Measurements from ENCODE around the gene SH3TC1. TPM values are rescaled to one million over a fixed set of nuclear protein-coding genes. Genes with fewer than 3 reads are reported as not detected.

Gene SH3TC1
- total and polyA plus RNA-seq, 2 of the 8 experiments (the other 6 are each of a cell fraction or from before 2014, with no cell fraction given): 0.15 TPM; not detected in 1

GRCh38 chr4:8261851-8262535 lies 62.9 kb downstream of the SH3TC1 start:
- H2AFZ ChIP-seq (ENCODE audit: low read length): no peak overlapping the region
- ChIA-PET POLR2A (ENCODE audit: partially characterized antibody) (no interaction called here), CTCF (ENCODE audit: partially characterized antibody) (interaction anchor here (1.6 kb wide), 1 partner anchor 17 kb away, joined by 3 read pairs; no protein-coding TSS in a partner anchor)
- no peak overlapping the region for H3K4me3 ChIP-seq (ENCODE audit: extremely low read depth in 1 of 4, insufficient read depth in 2 of 4, low read depth in 3 of 4, low read length in 4 of 4)
- H4K20me1 ChIP-seq (replicated peaks in 1 of 2; ENCODE audit: control insufficient read depth in 1 of 2, insufficient read depth in 2 of 2, low read length in 2 of 2): peaks cover 0 to 1% of the 10 kb centered on the region in 2 experiments
- no peak overlapping the region for H2AK5ac ChIP-seq (ENCODE audit: low read depth, low read length)
- no peak overlapping the region for H3K9ac ChIP-seq (replicated peaks in 1 of 4; ENCODE audit: extremely low read depth in 1 of 4, low read depth in 3 of 4, low read length in 3 of 4)
- no peak overlapping the region for H2BK12ac ChIP-seq (ENCODE audit: low read depth, low read length)
- no peaks in the 10 kb centered on the region for H3K79me2 ChIP-seq (ENCODE audit: control insufficient read depth in 1 of 2, insufficient read depth in 2 of 2, low read length in 2 of 2)
- no peak overlapping the region for H4K91ac ChIP-seq (replicated peaks; ENCODE audit: insufficient read length, low read length)
- no peak overlapping the region for H3K4me2 ChIP-seq (ENCODE audit: insufficient read depth in 1 of 2, low read depth in 2 of 2, low read length in 2 of 2)
- H2BK20ac ChIP-seq (ENCODE audit: low read length): no peak overlapping the region
- H3K9me3 ChIP-seq (ENCODE audit: insufficient read depth in 2 of 2, low read depth in 1 of 2, low read length in 1 of 2): no peaks in the 10 kb centered on the region
- H3K18ac ChIP-seq (ENCODE audit: extremely low read depth, low read length): no peak overlapping the region
- 90% methylated on average over 22 of the region's 25 CpGs; no CpG with 5 or more reads in 1 of the 2 experiments for WGBS, 2 experiments (ENCODE audit: extremely low coverage in 1 of 2, insufficient coverage in 1 of 2, insufficient read length in 1 of 2, insufficient replicate concordance in 2 of 2, low coverage in 1 of 2, low lambda C conversion rate in 2 of 2, missing lambda C conversion rate in 1 of 2)
- no peak overlapping the region for H3K27ac ChIP-seq (ENCODE audit: low read depth, low read length)
- H3K4me1 ChIP-seq (replicated peaks in 1 of 4; ENCODE audit: control insufficient read depth in 3 of 4, insufficient read depth in 4 of 4, low read length in 3 of 4): peaks cover 0 to 8% (median 2%) of the 10 kb centered on the region in 4 experiments; a peak in 4 of 7 replicates
- H3K23me2 ChIP-seq (ENCODE audit: low read depth, low read length): no peaks in the 10 kb centered on the region
- H3K36me3 ChIP-seq (ENCODE audit: control insufficient read depth in 2 of 4, insufficient read depth in 4 of 4, low read length in 3 of 4): no peaks in the 10 kb centered on the region
- H2BK5ac ChIP-seq (ENCODE audit: low read depth, low read length): no peak overlapping the region
- H3K79me1 ChIP-seq (ENCODE audit: low read depth, low read length): no peaks in the 10 kb centered on the region
- H3K27me3 ChIP-seq (replicated peaks in 1 of 4; ENCODE audit: control insufficient read depth in 3 of 4, extremely low read depth in 1 of 4, insufficient read depth in 3 of 4, low read length in 3 of 4): no peaks in the 10 kb centered on the region
- no peak overlapping the region for H3K4ac ChIP-seq (replicated peaks; ENCODE audit: insufficient read length, low read depth, low read length)
- no peak overlapping the region for H3K23ac ChIP-seq (ENCODE audit: insufficient read length)
- H4K8ac ChIP-seq (ENCODE audit: extremely low read depth, insufficient read depth, low read length): no peak overlapping the region
- no peak overlapping the region for H4K5ac ChIP-seq (ENCODE audit: insufficient read length, low read depth, low read length)
- no peak overlapping the region for H2BK120ac ChIP-seq (replicated peaks; ENCODE audit: low read depth, low read length)
- H3K56ac ChIP-seq (replicated peaks; ENCODE audit: insufficient read length, low read depth, low read length): no peak overlapping the region
- H3K14ac ChIP-seq (ENCODE audit: insufficient read length): no peak overlapping the region
- no peak for FAIRE-seq
- H2BK15ac ChIP-seq (ENCODE audit: low read length): no peak overlapping the region
- no peak for DNase-seq (ENCODE audit: low read depth in 1 of 2, low spot score in 2 of 2)
- no peak for TF ChIP-seq KDM5A (IDR thresholded peaks at IDR 0.05; ENCODE audit: low read length)
- TF ChIP-seq RXRA (IDR thresholded peaks at IDR 0.05; ENCODE audit: insufficient read depth, low read depth, low read length): no peak
- TF ChIP-seq CHD1 (IDR thresholded peaks at IDR 0.05; ENCODE audit: low read depth, low read length): no peak
- TF ChIP-seq EGR1 (IDR thresholded peaks at IDR 0.05; ENCODE audit: borderline replicate concordance, low read depth, low read length): no peak
- no peak for TF ChIP-seq TAF7 (optimal IDR thresholded peaks at IDR 0.05; ENCODE audit: borderline replicate concordance, low read depth, low read length)
- TF ChIP-seq POU5F1 (IDR thresholded peaks at IDR 0.05; ENCODE audit: low read depth, low read length): no peak
- TF ChIP-seq TAF1 (IDR thresholded peaks at IDR 0.05; ENCODE audit: low read depth, low read length): no peak
- no peak for TF ChIP-seq CBX5 (IDR thresholded peaks at IDR 0.05; ENCODE audit: low read depth, low read length)
- no peak for TF ChIP-seq MAX (IDR thresholded peaks at IDR 0.05)
- no peak for TF ChIP-seq ATF3 (IDR thresholded peaks at IDR 0.05; ENCODE audit: insufficient read depth, low read depth, low read length)
- TF ChIP-seq TEAD4 (IDR thresholded peaks at IDR 0.05; ENCODE audit: low read depth, low read length): no peak
- no peak for TF ChIP-seq YY1 (IDR thresholded peaks at IDR 0.05; ENCODE audit: low read depth, low read length)
- TF ChIP-seq SUZ12 (IDR thresholded peaks at IDR 0.05; ENCODE audit: low read length): no peak
- no peak for TF ChIP-seq SP2 (IDR thresholded peaks at IDR 0.05; ENCODE audit: low read length)
